ENCODE results near the gene UBAC1. TPM values are rescaled to one million over a fixed set of nuclear protein-coding genes. Genes with fewer than 3 reads are reported as not detected.

UBAC1 gene
- total RNA-seq, 2 experiments from 2014 or later, result 28.1 to 29.5 TPM

DNA sequence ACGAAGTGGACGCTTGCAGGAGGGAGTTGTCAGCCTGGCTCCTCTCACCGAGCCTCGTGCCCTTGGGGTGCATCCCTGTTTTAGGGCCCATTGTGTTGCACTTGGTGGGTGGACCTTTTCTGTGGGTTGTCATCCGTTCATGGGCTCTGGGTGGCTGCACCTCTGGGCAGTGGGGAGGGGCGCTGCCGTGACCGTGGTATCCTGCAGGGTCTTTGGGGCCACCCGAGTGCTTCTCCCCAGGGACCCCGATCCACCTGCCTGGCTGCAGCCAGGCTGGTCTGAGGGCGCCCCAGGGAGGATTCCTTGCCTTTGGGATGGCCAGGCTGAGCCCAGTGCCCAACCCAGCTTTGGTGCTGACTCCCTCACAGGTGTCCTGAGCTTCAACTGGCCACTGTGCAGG is 41.0 kb upstream of the UBAC1 start:
- no peak for DNase-seq
- no peaks in the 10 kb centered on the region for H3K36me3 Mint-ChIP-seq (ENCODE audit: low read depth)
- ChIA-PET POLR2A (no interaction called here), CTCF (no interaction called here)
- H3K27me3 Mint-ChIP-seq, result no peaks in the 10 kb centered on the region
- no peak overlapping the region for H3K4me3 Mint-ChIP-seq
- no peak overlapping the region for H3K27ac Mint-ChIP-seq
- H3K9me3 Mint-ChIP-seq, result no peaks in the 10 kb centered on the region
- H3K4me1 Mint-ChIP-seq, result no peaks in the 10 kb centered on the region

DNA sequence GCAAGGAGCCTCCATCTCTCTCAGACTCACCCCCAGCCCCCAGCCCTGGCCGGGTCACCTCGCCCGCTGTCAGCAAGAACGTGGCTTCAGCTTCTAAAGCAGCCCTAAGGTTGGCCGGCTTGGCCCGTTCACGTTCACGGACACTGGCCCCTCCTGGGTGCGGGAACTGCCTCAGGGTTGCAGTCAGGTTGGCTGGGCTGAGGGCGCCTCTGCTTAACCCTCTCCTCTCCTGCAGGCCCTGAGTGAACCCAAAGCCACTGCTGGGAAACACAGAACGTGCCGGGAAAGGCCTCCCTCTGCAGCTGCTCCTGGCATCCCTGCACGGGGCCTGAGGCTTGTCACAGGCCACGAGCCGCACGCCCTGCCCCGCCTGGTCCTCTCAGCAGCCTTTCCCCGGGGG is 40.1 kb upstream of the UBAC1 start:
- no peaks in the 10 kb centered on the region for H3K9me3 Mint-ChIP-seq
- no peak for DNase-seq
- H3K27ac Mint-ChIP-seq, result no peak overlapping the region
- no peaks in the 10 kb centered on the region for H3K27me3 Mint-ChIP-seq
- no peak overlapping the region for H3K4me3 Mint-ChIP-seq
- ChIA-PET POLR2A (no interaction called here), CTCF (interaction anchor here (0.6 kb wide), 1 partner anchor 61 kb away, joined by 5 read pairs; no protein-coding TSS in a partner anchor)
- no peaks in the 10 kb centered on the region for H3K4me1 Mint-ChIP-seq
- no peaks in the 10 kb centered on the region for H3K36me3 Mint-ChIP-seq (ENCODE audit: low read depth)

DNA sequence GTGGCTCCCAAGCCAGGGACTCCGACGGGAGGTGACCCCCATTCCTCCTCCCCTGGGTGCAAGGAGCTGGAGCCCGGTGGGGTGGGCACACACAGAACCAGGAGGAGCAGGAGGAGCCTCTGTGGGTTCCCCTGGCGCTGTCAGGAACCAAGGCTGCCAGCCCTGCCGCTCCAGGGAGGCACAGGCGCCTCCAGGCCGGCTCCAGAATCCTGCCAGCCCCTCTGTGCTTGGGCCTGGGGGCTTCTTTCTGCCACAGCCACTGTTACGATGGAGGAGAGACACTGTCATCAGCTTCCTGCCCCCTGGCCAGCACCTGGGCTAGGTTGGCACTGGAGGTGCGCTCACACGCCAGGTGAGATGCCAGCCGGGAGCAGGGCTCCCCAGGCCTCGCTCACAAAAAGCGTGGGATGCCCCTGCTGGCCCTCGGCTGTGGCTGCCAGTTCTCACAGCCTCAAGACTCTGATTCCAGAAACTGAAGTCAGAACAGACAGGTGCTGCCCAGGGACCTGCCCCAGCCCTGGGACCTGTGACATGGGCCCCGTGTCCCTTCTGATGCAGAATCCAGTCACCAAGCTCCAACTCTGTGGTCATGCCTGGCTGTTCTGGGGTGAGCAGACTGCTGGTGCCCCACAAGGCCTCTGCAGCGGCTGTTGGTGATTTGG is 37.4 kb upstream of the UBAC1 start:
- Mint-ChIP-seq H3K9me3 (no peaks in the 10 kb centered on the region), H3K27ac (no peak overlapping the region), H3K4me1 (peaks cover 1% of the 10 kb centered on the region), H3K36me3 (ENCODE audit: low read depth) (no peaks in the 10 kb centered on the region), H3K27me3 (no peaks in the 10 kb centered on the region), H3K4me3 (no peak overlapping the region)
- POLR2A ChIA-PET, result no interaction called here
- DNase-seq, result no peak
- CTCF ChIA-PET, result no interaction called here

DNA sequence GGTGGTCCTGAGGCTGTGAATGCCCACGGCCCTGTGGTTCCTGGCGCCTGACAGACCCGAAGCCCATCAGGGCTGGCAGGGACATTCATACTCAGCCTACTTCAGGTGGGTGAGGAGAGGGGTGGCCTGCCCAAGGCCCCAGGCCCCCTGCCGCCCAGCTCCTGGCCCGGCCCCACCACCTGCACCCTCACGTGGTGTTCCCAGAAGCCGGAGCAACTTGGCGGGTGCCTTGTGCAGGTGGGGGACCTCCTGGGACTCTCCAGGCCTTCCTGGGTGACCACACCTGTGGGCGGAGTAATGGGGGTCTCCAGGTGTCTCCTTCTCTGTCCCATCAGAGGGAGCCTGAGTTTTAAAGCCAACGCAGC is 36.8 kb upstream of the UBAC1 start:
- ChIA-PET CTCF (no interaction called here), POLR2A (no interaction called here)
- no peak overlapping the region for H3K4me3 Mint-ChIP-seq
- H3K4me1 Mint-ChIP-seq, result peaks cover 1% of the 10 kb centered on the region
- no peak for DNase-seq
- no peaks in the 10 kb centered on the region for H3K27me3 Mint-ChIP-seq
- no peaks in the 10 kb centered on the region for H3K36me3 Mint-ChIP-seq (ENCODE audit: low read depth)
- no peak overlapping the region for H3K27ac Mint-ChIP-seq
- H3K9me3 Mint-ChIP-seq, result no peaks in the 10 kb centered on the region

DNA sequence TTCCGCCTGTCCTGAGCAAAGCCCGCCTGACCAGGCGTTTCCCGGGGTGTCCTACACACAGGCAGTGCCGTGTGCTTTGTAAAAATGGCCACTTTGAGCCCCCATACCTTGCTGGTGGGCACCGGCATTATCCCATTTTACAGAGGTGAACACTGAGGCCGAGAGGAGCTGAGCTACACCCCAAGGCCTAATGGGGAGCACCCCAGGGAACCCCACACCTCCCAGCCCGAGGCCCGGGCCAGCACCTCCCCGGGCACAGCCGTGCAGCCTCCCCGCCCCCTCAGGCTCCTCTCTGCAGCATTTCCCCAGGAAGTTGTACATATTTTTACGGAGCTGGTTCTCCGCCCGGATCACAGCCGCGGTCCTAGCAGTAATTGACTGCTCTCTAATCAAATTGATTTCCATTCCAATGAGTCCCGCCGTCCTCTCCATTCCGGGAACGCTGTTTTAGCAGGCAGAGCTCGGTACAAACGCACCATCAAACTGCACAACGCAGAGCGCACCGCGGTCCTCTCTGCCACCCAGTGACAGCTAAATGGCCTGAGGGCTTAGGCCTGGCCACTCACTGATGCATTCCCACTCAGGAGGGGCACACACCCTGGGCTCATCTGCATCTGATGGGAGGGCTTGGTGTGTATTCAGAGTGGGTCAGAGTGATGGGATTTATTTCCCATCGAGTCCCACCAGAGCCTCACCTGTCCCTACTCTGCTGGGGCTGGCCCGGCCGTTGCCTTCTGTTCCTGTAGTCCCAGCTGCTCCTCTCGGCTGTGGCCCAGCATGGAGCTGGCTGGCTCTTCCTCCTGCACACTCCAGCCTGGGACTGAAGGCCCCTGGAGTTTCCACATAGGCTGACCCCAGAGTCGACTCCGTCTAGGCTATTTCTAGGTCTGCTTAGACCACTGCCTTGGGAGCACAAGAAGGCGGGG is 36.2 kb upstream of the UBAC1 start:
- ChIA-PET POLR2A (no interaction called here), CTCF (no interaction called here)
- Mint-ChIP-seq H3K27ac (no peak overlapping the region), H3K36me3 (ENCODE audit: low read depth) (no peaks in the 10 kb centered on the region), H3K4me3 (no peak overlapping the region), H3K9me3 (no peaks in the 10 kb centered on the region), H3K4me1 (peaks cover 5% of the 10 kb centered on the region), H3K27me3 (no peaks in the 10 kb centered on the region)
- DNase-seq, result no peak

DNA sequence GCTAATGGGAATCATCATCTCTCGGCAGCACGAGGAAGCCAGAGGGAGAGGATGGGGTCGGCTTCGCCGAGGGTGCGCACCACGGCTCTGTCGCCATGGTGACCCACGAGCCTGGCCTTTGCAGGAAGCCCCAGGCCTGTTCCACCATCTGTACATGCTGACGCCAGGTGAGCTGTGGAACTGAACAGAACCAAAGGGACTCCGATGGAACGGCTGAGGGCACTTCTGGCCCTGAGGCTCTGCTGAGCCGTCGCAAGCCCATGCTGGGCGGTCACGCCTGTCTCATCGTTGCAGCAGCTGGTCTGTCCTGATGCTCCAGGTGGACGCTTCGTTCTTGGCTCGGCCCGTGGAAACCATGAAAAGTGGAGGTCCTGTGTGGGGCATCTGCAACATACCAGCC is 34.6 kb upstream of the UBAC1 start:
- H3K9me3 Mint-ChIP-seq, result no peaks in the 10 kb centered on the region
- no peak for DNase-seq
- CTCF ChIA-PET, result no interaction called here
- no peaks in the 10 kb centered on the region for H3K36me3 Mint-ChIP-seq (ENCODE audit: low read depth)
- no peaks in the 10 kb centered on the region for H3K27me3 Mint-ChIP-seq
- no peak overlapping the region for H3K4me3 Mint-ChIP-seq
- peaks cover 16% of the 10 kb centered on the region for H3K4me1 Mint-ChIP-seq
- POLR2A ChIA-PET, result no interaction called here
- no peak overlapping the region for H3K27ac Mint-ChIP-seq

DNA sequence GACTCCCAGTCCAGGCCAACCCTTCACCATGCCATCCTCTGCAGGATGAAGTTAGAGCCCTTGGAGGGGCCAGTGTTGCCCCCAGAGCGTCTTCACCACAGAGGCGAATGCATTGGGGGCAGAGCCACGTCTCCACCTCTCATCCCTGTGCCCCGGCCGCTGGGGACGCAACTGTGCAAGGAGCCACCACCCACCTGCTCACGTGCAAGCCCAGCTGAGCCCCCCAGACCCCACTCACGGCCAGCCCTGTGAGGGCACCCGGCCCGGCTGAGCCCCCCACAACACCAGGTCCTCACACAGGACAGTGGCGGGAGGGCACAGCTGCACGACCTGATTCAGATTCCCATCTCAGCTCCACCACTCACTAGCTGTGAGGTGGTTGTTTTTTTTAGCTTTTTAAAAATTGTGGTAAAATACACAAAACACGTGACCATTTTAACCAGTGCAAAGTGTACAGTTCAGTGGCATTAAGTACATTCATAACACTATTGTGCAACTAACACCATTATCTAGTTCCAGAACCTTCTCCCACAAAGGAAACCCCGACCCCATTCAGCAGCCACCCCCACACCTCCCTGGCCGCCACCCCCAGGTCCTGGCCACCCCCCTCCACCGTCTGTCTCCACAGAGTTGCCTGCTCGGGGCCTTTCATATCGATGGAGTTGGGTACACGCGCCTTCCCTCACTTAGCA is 33.5 kb upstream of the UBAC1 start:
- H3K36me3 Mint-ChIP-seq (ENCODE audit: low read depth), result no peaks in the 10 kb centered on the region
- POLR2A ChIA-PET, result no interaction called here

DNA sequence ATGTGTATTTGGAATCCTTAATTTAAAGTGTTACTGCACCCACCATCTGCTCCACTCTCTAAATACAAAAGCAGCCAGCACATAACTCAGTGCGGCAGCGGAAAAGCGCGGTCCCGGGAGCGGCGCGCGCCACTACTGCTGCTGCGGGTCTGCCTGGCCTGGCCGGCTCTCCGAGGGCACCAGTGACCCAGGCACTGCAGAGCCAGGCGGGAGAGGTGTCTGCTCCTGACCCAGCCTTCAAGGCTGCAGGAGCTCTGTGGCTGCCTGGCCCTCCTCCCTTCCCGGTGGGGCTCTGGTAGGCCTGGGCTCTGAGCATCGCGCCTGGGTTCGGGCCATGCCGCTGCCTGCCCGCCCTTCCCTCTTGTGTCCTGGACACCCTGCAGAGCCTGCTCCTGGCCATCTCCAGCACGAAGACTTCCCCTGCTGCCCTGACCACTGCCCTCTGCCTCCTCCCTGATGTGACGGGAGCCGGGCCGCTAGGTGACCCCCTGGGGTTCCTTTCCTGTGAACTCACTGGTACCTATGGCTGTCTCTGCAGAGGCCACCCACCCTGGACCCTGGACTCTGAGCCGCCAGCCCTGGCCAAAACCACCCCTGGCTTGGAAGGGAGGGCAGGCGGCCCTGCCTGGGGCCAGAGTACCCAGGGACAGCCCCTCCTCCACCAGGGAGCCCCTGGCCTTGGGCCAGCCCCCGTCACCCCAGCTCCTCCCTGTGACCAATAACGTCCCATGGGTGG is 32.8 kb upstream of the UBAC1 start:
- Mint-ChIP-seq H3K27me3 (no peaks in the 10 kb centered on the region), H3K9me3 (no peaks in the 10 kb centered on the region), H3K27ac (no peak overlapping the region), H3K4me1 (peaks cover 21% of the 10 kb centered on the region), H3K36me3 (ENCODE audit: low read depth) (no peaks in the 10 kb centered on the region), H3K4me3 (no peak overlapping the region)
- POLR2A ChIA-PET, result no interaction called here
- DNase-seq, result no peak
- CTCF ChIA-PET, result interaction anchor here (1.4 kb wide), 1 partner anchor 27 kb away, joined by 3 read pairs; no protein-coding TSS in a partner anchor

More for the DNA sequence above, 33.5 kb upstream of the UBAC1 start:
- Mint-ChIP-seq H3K9me3 (no peaks in the 10 kb centered on the region), H3K4me3 (no peak overlapping the region), H3K4me1 (peaks cover 21% of the 10 kb centered on the region), H3K27ac (no peak overlapping the region), H3K27me3 (no peaks in the 10 kb centered on the region)
- DNase-seq, result no peak
- CTCF ChIA-PET, result interaction anchor here (1.4 kb wide), 1 partner anchor 27 kb away, joined by 3 read pairs; no protein-coding TSS in a partner anchor

DNA sequence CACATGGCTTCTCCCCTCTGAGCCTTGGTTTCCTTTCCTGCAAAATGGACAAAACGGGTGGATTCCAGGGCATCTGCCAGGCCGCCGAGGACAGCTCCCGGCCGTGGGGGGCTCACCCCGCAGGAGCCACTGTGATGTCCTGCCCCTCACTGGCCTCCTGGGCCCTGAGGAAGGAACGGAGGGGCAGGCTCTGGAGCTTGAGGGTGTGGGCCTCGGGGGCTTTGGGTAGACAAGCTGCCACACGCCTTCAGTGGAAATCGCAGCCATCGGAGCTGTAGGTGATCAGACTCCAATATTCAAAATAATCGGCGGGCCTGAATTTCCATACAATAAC is 32.2 kb upstream of the UBAC1 start:
- H3K4me3 Mint-ChIP-seq, result no peak overlapping the region
- H3K27me3 Mint-ChIP-seq, result no peaks in the 10 kb centered on the region
- H3K36me3 Mint-ChIP-seq (ENCODE audit: low read depth), result no peaks in the 10 kb centered on the region
- ChIA-PET POLR2A (no interaction called here), CTCF (interaction anchor here (1.4 to 2.1 kb wide), 2 partner anchors 26 kb away, joined by 3 to 5 read pairs; no protein-coding TSS in a partner anchor)
- H3K27ac Mint-ChIP-seq, result no peak overlapping the region
- no peaks in the 10 kb centered on the region for H3K9me3 Mint-ChIP-seq
- no peak for DNase-seq
- H3K4me1 Mint-ChIP-seq, result peaks cover 21% of the 10 kb centered on the region

DNA sequence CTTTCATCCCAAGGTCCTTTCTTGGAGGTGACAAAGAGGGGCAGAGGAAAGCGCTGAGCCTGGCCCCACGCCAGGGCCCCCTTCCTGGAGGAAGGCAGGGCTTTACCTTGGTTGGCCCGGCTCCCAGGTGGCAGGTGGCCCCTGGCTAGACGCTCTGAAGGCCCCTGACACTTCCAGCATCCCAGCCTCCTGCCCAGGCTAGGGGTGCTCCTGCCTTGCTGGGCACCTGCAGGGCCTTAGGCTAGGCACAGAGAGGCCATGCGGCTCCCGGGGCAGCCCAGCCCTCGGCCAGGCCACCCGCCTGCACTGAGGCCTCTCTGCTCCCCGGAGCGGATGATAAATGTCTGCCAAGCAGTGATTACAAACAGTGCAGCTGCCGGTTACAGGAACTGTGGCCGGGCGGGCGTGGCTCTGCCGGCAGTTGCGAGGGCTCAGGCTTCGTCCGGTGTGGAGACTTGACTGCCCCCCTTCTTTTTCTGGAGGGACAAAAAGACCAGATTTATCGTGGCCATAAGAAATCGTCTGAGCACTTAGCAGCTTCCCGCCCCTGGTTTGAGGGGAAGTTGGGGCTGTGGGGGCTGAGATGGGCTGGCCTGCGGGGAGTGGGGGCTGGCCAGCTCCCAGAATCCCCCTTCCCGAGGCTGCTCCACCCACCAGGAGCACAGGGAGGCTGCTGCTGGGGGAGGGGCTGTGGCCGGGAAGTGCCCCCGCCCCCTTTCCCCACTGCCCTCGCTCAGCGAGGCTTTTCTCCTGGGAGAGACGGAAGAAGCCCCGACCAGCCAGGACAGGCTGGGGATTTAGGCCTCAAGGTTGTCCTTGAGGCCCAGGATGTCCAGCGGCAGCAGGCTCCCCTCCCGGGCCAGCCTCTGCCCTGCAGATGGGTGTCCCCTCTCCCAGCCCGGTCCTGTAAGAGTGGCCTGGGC is 31.6 kb upstream of the UBAC1 start:
- Mint-ChIP-seq H3K4me1 (peaks cover 21% of the 10 kb centered on the region), H3K36me3 (ENCODE audit: low read depth) (no peaks in the 10 kb centered on the region), H3K9me3 (no peaks in the 10 kb centered on the region), H3K27me3 (no peaks in the 10 kb centered on the region), H3K4me3 (no peak overlapping the region), H3K27ac (no peak overlapping the region)
- POLR2A ChIA-PET, result no interaction called here
- CTCF ChIA-PET, result interaction anchor here (2.1 kb wide), 1 partner anchor 25 kb away, joined by 5 read pairs; no protein-coding TSS in a partner anchor
- peak; percentile 56 for DNase-seq

DNA sequence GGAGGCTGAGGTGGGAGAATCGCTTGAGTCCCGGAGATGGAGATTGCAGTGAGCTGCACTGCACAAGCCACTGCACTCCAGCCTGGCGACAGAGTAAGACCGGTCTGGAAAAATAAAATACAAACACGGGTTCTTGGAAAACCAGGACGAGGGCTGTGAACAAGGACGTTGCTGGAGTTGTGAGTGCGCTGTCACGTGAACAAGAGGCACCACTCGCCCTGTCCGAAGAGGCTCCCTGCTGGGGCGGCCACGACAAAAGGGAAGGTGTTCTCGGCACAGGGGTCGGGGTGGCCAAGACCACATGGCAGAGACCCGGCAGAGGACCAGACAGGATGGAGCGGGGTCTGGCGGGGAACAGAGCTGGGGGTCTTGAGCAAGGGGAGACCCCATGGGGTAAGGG is 30.6 kb upstream of the UBAC1 start:
- Mint-ChIP-seq H3K9me3 (no peaks in the 10 kb centered on the region), H3K4me3 (no peak overlapping the region), H3K27me3 (no peaks in the 10 kb centered on the region), H3K4me1 (peaks cover 21% of the 10 kb centered on the region), H3K27ac (no peak overlapping the region), H3K36me3 (ENCODE audit: low read depth) (no peaks in the 10 kb centered on the region)
- POLR2A ChIA-PET, result no interaction called here
- CTCF ChIA-PET, result interaction anchor here (1.1 to 2.1 kb wide), 2 partner anchors 24 to 26 kb away, joined by 3 to 5 read pairs; no protein-coding TSS in a partner anchor
- DNase-seq, result no peak

Measured in activated CD4-positive, alpha-beta memory T cell treated with anti-CD3 and anti-CD28 coated beads, Interleukin-2, amount 10 ng/mL, durations not matched to agents 7 days and 5 days (primary cell).